Stomach (tissue), 9 donors: ENCODE data around the gene CABLES2. TPM values are rescaled to one million over a fixed set of nuclear protein-coding genes. Genes with fewer than 3 reads are reported as not detected.

Experiments
- DNase-seq, 2 donors: peaks; one replicate each; pipeline versions ENCODE4 v3.0.0 to v3.0.0-alpha.2; 2013 to 2019
- H3K27ac ChIP-seq, 5 donors: fragments of 200-600 bp in 4 of 5; sonication (generic) in 4 of 5; one replicate each; pipeline ENCODE4 v1.5.1; 2013 to 2019; ENCODE audit warnings: mild to moderate bottlenecking in 1 of 5, moderate library complexity in 1 of 5
- H3K27me3 ChIP-seq, 3 donors: fragments of 200-600 bp; sonication (generic); one replicate each; pipeline ENCODE4 v1.5.1; 2017 to 2019; ENCODE audit warnings: mixed run types in 1 of 3
- H3K36me3 ChIP-seq, 4 donors: fragments of 200-600 bp; sonication (generic); 1 replicate in 3 of 4; 2 replicates in 1 of 4; pipeline ENCODE4 v1.5.1; 2016 to 2019
- H3K4me1 ChIP-seq, 4 donors: fragments of 200-600 bp; sonication (generic); one replicate each; pipeline ENCODE4 v1.5.1; 2016 to 2019
- H3K4me3 ChIP-seq, 4 donors: fragments of 200-600 bp; sonication (generic) in 3 of 4; one replicate each; pipeline ENCODE4 v1.5.1; 2016 to 2019; ENCODE audit warnings: mild to moderate bottlenecking in 1 of 4
- H3K9me3 ChIP-seq, 4 donors: fragments of 200-600 bp; sonication (generic); one replicate each; pipeline ENCODE4 v1.5.1; 2016 to 2019
- CTCF ChIP-seq, 7 experiments: fragments of 450-650 bp in 4 of 7; fragments of 200-600 bp in 3 of 7; sonication (generic) in 3 of 7; IDR thresholded peaks; one replicate each; pipeline ENCODE4 v1.5.1; 2016 to 2019; ENCODE audit warnings: antibody characterized with exemption in 7 of 7, control low read depth in 2 of 7, mild to moderate bottlenecking in 1 of 7
- EP300 ChIP-seq: sonication (generic); formaldehyde crosslinking; IDR thresholded peaks from one replicate; pipeline ENCODE4 v1.6.1; 2017; ENCODE audit warnings: antibody characterized with exemption
- POLR2A ChIP-seq, 4 donors: fragments of 450-650 bp; IDR thresholded peaks; one replicate each; pipeline ENCODE4 v1.6.1; 2016; ENCODE audit warnings: antibody characterized with exemption in 4 of 4, control low read depth in 2 of 4, mild to moderate bottlenecking in 1 of 4, moderate library complexity in 1 of 4
- POLR2AphosphoS5 ChIP-seq, 3 donors: sonication (generic); formaldehyde crosslinking; IDR thresholded peaks; one replicate each; pipeline ENCODE4 v1.6.1; 2016; ENCODE audit warnings: antibody characterized with exemption in 3 of 3
- WGBS, 5 donors: extraction: QIAGEN DNeasy Blood & Tissue Kit in 3 of 5; methylation state at CpG; one replicate each; pipeline versions ENCODE4 v1.1.5 to v1.1.7; 2013 to 2018; 5-methylcytosine and 5-hydroxymethylcytosine counted together
- intact Hi-C: fragments of 100-400 bp; cut with DNase I; formaldehyde crosslinking; loops from one replicate; pipeline ENCODE4 v1.15.1; 2023; ENCODE audit warnings: low total_unique reads
- polyA plus RNA-seq, 3 donors: library from polyadenylated mRNA; stranded (reverse); fragments of 200-250 nt; gene quantifications; one replicate each; pipeline ENCODE4 v1.2.3, GENCODE V29; 2013
- total RNA-seq, 5 donors: library from RNA; depleted of rRNA; stranded (reverse); fragments of >200 nt; gene quantifications; one replicate each; pipeline versions ENCODE4 v1.1.0 to v1.2.3, GENCODE V29; 2014 to 2016
- donor health status: healthy with polysubstance abuse.
- donor health status: Bipolar disorder and iron deficiency.
- donor health status: healthy.

CABLES2 gene
- total and polyA plus RNA-seq, 8 donors, result 0.55 to 7.8 (median 1.9) TPM

DNA sequence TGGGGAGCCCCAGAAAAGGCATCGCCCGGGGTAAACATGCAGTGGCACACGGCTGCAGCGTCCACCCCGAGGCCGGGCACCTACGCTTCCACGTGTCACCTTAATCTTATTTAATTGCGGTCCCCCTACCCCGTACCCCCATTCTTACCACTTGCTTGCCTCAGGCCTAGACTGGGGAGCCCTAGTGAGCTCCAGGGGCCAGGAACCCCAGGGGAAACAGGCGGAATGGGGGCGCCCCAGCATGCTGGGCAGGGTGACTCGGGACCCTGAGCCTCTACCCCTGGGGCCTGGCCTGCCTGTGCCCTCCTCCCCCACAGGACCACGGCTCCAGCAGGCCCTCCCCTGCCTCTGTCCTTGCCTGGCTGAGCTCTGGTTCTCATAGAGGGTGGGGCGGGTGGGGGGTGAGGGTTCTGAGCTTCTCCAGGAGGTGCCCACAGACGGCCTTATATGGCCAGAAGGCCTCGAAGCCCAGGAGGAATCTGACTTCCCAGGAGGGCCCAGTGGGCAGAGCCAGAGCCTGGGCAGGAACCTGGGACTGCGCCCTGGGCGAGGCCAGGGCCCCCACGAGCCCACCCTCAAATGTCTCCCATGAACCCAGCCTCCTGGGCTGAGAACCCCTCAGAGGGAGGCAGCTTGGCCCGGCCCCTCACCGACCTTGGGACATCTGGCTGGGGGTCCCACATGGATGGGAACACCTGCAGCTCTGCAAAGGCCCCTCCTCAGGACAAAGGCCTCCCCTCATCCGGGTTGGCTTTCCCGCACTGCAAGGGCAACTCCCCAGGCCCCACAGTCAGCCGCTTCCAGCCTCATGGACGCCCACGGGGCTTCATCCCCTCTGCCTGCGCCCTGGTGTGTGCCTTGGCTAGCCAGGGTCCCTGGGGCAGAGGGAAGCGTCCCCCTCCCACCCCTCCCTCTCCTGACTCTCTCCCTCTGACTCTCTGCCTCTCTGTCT lies 34.8 kb downstream of the CABLES2 start:
- no peak overlapping the region for H3K4me3 ChIP-seq
- H3K27me3 ChIP-seq, result peaks cover 0 to 39% (median 12%) of the 10 kb centered on the region in 3 donors
- intact Hi-C loops, result no loop called here
- peak overlapping the region in 4 of 5 donors; percentile 14 to 92 (median 86) for H3K27ac ChIP-seq
- WGBS, 5 donors, result 71 to 88% (median 85%) methylated on average over 23 to 29 of the region's 29 CpGs
- peaks cover 64 to 89% (median 81%) of the 10 kb centered on the region in 4 donors for H3K4me1 ChIP-seq
- no peaks in the 10 kb centered on the region for H3K9me3 ChIP-seq
- no peak for TF ChIP-seq CTCF (IDR thresholded peaks at IDR 0.05)
- TF ChIP-seq EP300, result no peak
- no peak for TF ChIP-seq POLR2AphosphoS5 (IDR thresholded peaks at IDR 0.05)
- TF ChIP-seq POLR2A (IDR thresholded peaks at IDR 0.05), result no peak
- peak in 1 of 2 donors; percentile 41 for DNase-seq
- no peaks in the 10 kb centered on the region for H3K36me3 ChIP-seq

DNA sequence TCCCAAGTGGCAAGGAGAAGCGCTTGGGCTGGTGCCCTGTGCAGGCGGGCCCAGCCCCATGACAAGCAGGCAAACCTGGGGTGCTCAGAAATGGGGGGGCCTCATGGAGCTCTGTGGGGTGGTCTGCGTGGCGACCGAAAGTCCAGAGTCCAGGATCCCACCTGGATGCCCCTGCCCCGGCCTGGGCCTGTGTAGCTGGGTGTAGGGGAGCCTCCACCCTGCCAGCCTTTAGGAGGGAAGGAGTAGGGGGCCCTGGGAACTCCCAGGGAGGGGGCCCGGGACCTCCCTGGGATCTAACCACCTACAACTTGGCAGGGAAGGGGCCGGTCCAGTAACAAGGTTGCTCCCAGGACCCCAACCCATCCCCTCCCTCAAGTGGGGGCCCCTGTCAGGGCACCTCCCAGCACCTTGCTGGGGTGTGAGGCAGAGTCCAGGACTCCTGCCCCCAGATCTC lies 35.5 kb downstream of the CABLES2 start:
- Histone ChIP-seq H3K27me3 (peaks cover 0 to 46% (median 15%) of the 10 kb centered on the region in 3 donors), H3K36me3 (no peaks in the 10 kb centered on the region), H3K27ac (peak overlapping the region in 4 of 5 donors; percentile 14 to 92 (median 86)), H3K4me1 (peaks cover 63 to 86% (median 77%) of the 10 kb centered on the region in 4 donors), H3K4me3 (no peak overlapping the region), H3K9me3 (no peaks in the 10 kb centered on the region)
- DNase-seq, result no peak
- WGBS, 5 donors, result 80 to 98% (median 94%) methylated on average over 6 to 8 of the region's 8 CpGs
- intact Hi-C loops, result no loop called here
- TF ChIP-seq POLR2AphosphoS5 (IDR thresholded peaks at IDR 0.05), result no peak
- TF ChIP-seq EP300, result no peak
- no peak for TF ChIP-seq CTCF (IDR thresholded peaks at IDR 0.05)
- TF ChIP-seq POLR2A (IDR thresholded peaks at IDR 0.05), result no peak

GRCh38 chr20:62370807-62371587 lies 36.1 kb downstream of the CABLES2 start:
- Histone ChIP-seq H3K27me3 (peaks cover 0 to 52% (median 20%) of the 10 kb centered on the region in 3 donors), H3K4me3 (no peak overlapping the region), H3K36me3 (no peaks in the 10 kb centered on the region), H3K4me1 (peaks cover 63 to 86% (median 77%) of the 10 kb centered on the region in 4 donors), H3K27ac (peak overlapping the region in 4 of 5 donors; percentile 53 to 92 (median 86)), H3K9me3 (no peaks in the 10 kb centered on the region)
- no peak for TF ChIP-seq CTCF (IDR thresholded peaks at IDR 0.05)
- TF ChIP-seq POLR2AphosphoS5 (IDR thresholded peaks at IDR 0.05), result no peak
- TF ChIP-seq POLR2A (IDR thresholded peaks at IDR 0.05), result no peak
- TF ChIP-seq EP300, result no peak
- intact Hi-C loops, result no loop called here
- WGBS, 5 donors, result 48 to 70% (median 55%) methylated on average over 7 to 18 of the region's 18 CpGs
- DNase-seq, result peak; percentile 49 to 50
